ENCODE data around the gene PLA2G15.

DNA sequence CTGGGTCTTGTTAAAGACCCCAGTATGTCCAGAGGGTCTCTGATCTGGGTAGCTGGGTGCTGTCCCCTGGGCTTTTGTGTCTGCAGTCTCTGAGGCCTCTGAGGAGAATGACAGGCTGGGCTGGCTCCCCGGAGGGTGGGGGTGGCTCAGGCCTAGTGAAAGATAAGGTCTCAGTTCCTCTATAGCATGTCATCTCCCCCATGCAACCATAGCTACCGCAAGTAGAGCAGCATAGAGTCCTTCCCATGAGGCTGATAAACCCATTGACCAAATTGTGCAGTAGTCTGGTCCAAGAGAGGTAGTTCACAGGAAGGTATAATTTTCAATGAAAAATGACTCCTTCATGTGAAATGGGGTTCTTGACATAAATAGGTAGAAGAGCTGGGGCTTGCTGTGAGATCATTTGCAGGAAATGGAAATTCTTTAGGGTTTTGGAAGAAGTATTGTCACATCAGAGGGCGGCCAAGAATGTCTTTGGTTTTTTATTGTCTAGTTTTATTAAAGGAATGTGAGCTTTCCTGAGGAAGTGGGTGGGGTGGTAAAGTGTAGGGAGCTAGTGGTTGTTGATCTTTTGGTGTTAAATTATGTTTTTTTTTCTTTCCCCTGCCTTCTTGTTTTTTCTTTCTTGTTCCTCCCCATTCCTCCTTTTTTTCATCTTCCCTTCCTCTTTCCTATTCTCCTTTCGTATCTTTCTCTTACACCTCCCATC lies 44.6 kb downstream of the PLA2G15 start:
- no peak for TF ChIP-seq GATA2 (IDR thresholded peaks at IDR 0.05; ENCODE audit: low read depth, low read length)
- no peak for TF ChIP-seq GATA3 (IDR thresholded peaks at IDR 0.05; ENCODE audit: low read depth, low read length)
